Measurements from ENCODE around the gene FBXL19. TPM values are rescaled to one million over a fixed set of nuclear protein-coding genes. Genes with fewer than 3 reads are reported as not detected.
A peak's percentile ranks its signal among the peaks of the same experiment; 100 is the strongest.

Gene FBXL19
- total and polyA plus RNA-seq, 2 of the 13 experiments (the other 11 are each of a cell fraction or from before 2014, with no cell fraction given): 6.0 to 13.7 TPM

GRCh38 chr16:30953511-30954124 lies 30.2 kb downstream of the FBXL19 start (continued):
- TF ChIP-seq STAT6 (CRISPR knock-in tag; IDR thresholded peaks at IDR 0.05; ENCODE audit: borderline replicate concordance) (no peak), NRL (CRISPR knock-in tag; IDR thresholded peaks at IDR 0.05; ENCODE audit: borderline replicate concordance) (peak; percentile 79), ZNF3 (CRISPR knock-in tag; IDR thresholded peaks at IDR 0.05) (no peak), ZNF704 (CRISPR knock-in tag; IDR thresholded peaks at IDR 0.05; ENCODE audit: borderline replicate concordance) (no peak), CREBL2 (CRISPR knock-in tag; IDR thresholded peaks at IDR 0.05; ENCODE audit: borderline replicate concordance) (no peak), TOE1 (CRISPR knock-in tag; IDR thresholded peaks at IDR 0.05) (peak; percentile 62; the same call in 1 of the 2 replicates), ZBTB39 (CRISPR knock-in tag; IDR thresholded peaks at IDR 0.05) (peak; percentile 77; the same call in 1 of the 2 replicates), CENPT (CRISPR knock-in tag; IDR thresholded peaks at IDR 0.05; ENCODE audit: low read depth) (no peak), NFATC3 (CRISPR knock-in tag; IDR thresholded peaks at IDR 0.05) (0 out of 2 replicates have a peak, but pooled peaks have one; percentile 41), HHEX (CRISPR knock-in tag; IDR thresholded peaks at IDR 0.05) (no peak), ZNF713 (CRISPR knock-in tag; IDR thresholded peaks at IDR 0.05) (no peak), DR1 (CRISPR knock-in tag; IDR thresholded peaks at IDR 0.05) (0 out of 2 replicates have a peak, but pooled peaks have one; percentile 19), SP5 (CRISPR knock-in tag; IDR thresholded peaks at IDR 0.05; ENCODE audit: borderline replicate concordance, low read depth) (no peak), ZGPAT (CRISPR knock-in tag; IDR thresholded peaks at IDR 0.05) (peak; percentile 33; the same call in 1 of the 2 replicates), ZNF772 (CRISPR knock-in tag; IDR thresholded peaks at IDR 0.05) (0 out of 2 replicates have a peak, but pooled peaks have one; percentile 36), POLR2AphosphoS2 (IDR thresholded peaks at IDR 0.05; ENCODE audit: low read depth, low read length) (no peak), ZNF430 (CRISPR knock-in tag; IDR thresholded peaks at IDR 0.05) (no peak), HOXA7 (CRISPR knock-in tag; IDR thresholded peaks at IDR 0.05) (no peak), ZIK1 (CRISPR knock-in tag; IDR thresholded peaks at IDR 0.05; ENCODE audit: borderline replicate concordance, low read depth) (no peak; the same call in 1 of the 2 replicates), NAIF1 (CRISPR knock-in tag; IDR thresholded peaks at IDR 0.05; ENCODE audit: borderline replicate concordance) (no peak), RFXANK (CRISPR knock-in tag; IDR thresholded peaks at IDR 0.05) (no peak), NFKB2 (CRISPR knock-in tag; IDR thresholded peaks at IDR 0.05; ENCODE audit: borderline replicate concordance) (no peak), ZNF354B (CRISPR knock-in tag; IDR thresholded peaks at IDR 0.05) (no peak), TRIM24 (CRISPR knock-in tag; IDR thresholded peaks at IDR 0.05) (no peak)

Data from HepG2 (cell line).